H1 (cell line): ENCODE data around the gene THOC6. TPM values are rescaled to one million over a fixed set of nuclear protein-coding genes. Genes with fewer than 3 reads are reported as not detected.

Source experiments
- SAP30 ChIP-seq: fragments of 300-600 bp; sonication (generic); IDR thresholded peaks from 2 replicates; pipeline ENCODE4 v1.7.1; 2012; ENCODE audit warnings: low read length, moderate library complexity, mild to moderate bottlenecking, inconsistent platforms; ENCODE audit not compliant: insufficient read depth, insufficient replicate concordance
- SIRT6 ChIP-seq: IDR thresholded peaks from one replicate; pipeline ENCODE4 v1.7.1; 2012; ENCODE audit warnings: low read length, inconsistent platforms
- SRF ChIP-seq: IDR thresholded peaks from 2 replicates; pipeline ENCODE4 v1.6.1; 2011; ENCODE audit warnings: mild to moderate bottlenecking, low read depth, low read length, moderate library complexity
- TAF7 ChIP-seq: optimal IDR thresholded peaks from 2 replicates; pipeline ENCODE3; 2011; ENCODE audit warnings: low read depth, mild to moderate bottlenecking, inconsistent platforms, low read length, moderate library complexity, borderline replicate concordance
- polyA plus RNA-seq, 7 experiments: library from polyadenylated mRNA; depleted of rRNA in 3 of 7; stranded (reverse) in 5 of 7; unstranded in 2 of 7; fragments of >200 nt in 5 of 7; fragments of 200-250 nt in 2 of 7; gene quantifications; 1 replicate in 5 of 7; 2 replicates in 1 of 7; 4 replicates in 1 of 7; pipeline versions ENCODE4 v1.2.1 to v1.2.3, GENCODE V29; 2011 to 2013; ENCODE audit warnings: missing spikeins in 2 of 7, mixed read lengths in 2 of 7
- total RNA-seq: library from RNA; stranded (reverse); fragmentation: NEBNext Ultra II Directional; extraction: Animal tissue kit (Norgen Biotek cat#: 25700); gene quantifications from 2 replicates; pipeline ENCODE4 v1.2.1, GENCODE V29; 2021

The THOC6 gene
- total and polyA plus RNA-seq, 2 of the 8 experiments (the other 6 are each of a cell fraction or from before 2014, with no cell fraction given), result 78.5 to 111 TPM

DNA sequence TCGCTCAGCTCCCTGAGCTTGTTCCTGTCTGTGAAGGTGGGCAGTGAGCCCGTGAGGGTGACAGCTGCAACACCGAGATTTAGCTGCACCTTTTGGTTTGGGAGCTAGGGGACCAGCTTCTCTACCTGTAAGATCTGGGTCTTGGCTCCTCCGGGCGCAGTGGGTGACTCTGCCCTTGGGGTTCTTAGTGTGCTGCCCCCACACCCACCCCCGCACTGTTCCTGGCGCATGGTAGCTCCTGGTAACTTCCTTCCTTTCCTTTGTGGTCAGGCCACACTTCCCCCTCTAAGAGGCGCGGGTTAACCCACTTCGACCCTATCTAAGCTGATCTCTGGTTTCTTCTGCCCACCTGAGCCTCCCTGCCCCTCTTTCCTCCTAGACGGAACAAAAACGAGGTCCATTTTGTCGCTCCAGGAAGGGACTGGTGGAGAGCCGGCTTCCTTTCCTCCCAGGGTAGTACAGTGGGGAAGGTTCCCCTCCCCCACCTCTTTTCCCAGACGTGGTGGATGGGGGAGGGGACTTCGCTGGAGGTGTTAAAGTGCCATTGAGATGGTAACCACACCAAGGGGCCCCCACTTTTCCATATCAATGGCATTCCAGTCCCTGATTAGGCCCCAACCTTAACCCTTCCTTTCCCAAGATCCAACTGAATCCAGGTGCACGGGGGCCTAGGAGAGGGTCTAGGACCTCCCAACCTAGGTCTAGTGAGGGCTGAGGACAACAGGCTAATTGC is 15.7 kb upstream of the THOC6 start (continued):
- TF ChIP-seq SAP30 (peak; percentile 36), SRF (0 out of 2 replicates have a peak, but pooled peaks have one; percentile 16), TAF7 (peak; percentile 85), SIRT6 (no peak)
